HG03460 (cell line): Measurements from ENCODE around the gene XAGE2.
"Not testable (repeated sequence)": the region's sequence is repeated elsewhere in the genome, so short reads cannot be mapped to it uniquely, and the experiment has no call there.

ENCODE experiments used
- ATAC-seq: cut with Tn5 transposase; IDR thresholded peaks from one replicate; pipeline ENCODE4 v1.9.1; 2021; ENCODE audit not compliant: unreplicated experiment

The XAGE2 gene, protein sequence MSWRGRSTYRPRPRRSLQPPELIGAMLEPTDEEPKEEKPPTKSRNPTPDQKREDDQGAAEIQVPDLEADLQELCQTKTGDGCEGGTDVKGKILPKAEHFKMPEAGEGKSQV

DNA sequence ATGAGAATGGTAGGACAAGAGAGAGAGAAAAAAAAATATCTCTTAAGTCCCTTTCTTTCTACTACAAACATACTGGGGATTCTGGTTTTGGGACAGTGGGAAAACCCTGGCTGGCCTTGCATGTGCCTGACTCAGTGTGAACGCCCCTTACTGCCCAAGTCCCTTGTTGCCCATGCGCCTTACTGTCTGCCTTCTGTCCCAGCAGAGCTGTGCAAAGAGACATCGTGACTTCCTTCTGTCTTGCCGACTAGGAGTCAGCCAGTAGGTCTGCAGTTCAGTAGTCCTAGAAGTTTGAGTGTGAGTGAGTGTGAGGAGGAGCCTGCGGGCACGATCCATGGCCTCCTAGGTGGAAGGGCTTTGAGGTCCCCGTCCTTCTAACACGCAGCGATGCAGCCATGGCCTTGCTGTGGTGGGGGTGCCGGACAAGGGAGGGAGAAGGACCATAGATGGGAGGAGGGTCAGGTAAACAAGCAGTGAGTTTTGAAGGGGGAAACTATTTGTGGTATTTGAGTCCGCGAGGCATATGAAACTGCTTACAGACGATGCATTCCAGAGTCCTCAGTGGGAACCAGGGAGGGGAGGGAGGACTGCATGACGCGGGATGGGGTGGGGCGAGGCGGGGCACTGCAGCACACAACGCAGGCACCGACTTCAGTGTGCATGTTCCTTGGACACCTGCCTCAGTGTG is at the start of gene XAGE2:
Gene XAGE2 (plus strand): TSS at position 654 of the 688 bp plus-strand sequence. CDS start 994 bp downstream, outside the sequence.
- ATAC-seq = no peak

DNA sequence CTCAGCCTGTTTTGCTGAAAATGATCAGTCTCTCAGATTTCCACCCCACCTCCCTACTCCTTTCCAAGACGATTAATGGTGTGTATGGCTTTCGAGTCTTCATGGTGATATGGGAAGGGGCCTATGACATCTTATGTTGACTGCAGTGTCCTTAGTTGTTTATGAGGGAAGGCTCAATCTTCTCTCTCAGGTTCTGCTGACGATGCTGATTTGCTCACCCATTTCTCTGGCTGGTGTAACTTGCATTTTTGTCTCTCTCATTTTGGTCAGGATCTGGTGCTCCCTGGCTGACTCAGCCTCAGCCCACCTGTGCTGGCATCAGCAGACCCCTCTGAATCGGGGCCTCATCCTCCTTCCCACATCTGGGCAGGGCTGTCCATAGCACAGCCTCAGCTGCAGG is 31.4 kb upstream of the XAGE2 start:
- ATAC-seq = no peak

DNA sequence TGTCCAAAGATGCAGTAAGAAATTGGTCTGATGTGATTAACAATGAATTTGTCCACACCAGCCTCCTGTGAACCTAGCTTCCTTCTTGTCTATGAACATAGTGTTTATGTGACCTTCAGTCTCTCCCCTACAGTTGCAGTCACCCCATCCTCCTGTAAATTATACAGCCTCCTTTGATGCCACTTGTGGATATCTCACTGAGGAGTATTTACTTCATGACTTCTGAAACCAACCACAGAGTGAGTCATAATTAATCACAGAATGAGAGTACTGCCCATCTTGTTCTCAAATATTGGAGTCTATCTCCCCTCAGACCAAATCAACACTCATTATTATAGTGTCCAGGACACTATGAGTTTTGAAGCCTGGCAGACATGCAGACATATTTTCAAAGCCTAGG is 27.3 kb upstream of the XAGE2 start:
- no peak for ATAC-seq

DNA sequence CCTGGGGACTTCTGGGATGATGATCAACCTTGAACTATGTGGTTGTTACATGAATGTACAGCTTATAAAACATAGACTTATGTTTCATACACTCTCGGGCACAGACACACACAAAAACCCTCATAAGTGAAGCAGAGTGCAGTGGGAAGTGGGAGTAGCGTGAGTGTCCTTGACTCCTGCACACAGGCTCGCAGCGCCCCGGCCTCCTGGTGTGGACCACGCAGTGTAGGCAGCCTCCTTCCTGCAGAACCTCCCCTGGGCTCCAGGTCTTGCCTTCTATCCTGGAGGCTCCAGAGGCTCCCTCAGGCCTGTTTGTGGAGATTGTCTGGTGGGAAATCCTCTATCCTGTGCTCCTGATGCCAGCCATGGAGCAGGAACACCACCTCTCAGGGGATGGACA is 25.7 kb upstream of the XAGE2 start:
- ATAC-seq = not testable (repeated sequence)

DNA sequence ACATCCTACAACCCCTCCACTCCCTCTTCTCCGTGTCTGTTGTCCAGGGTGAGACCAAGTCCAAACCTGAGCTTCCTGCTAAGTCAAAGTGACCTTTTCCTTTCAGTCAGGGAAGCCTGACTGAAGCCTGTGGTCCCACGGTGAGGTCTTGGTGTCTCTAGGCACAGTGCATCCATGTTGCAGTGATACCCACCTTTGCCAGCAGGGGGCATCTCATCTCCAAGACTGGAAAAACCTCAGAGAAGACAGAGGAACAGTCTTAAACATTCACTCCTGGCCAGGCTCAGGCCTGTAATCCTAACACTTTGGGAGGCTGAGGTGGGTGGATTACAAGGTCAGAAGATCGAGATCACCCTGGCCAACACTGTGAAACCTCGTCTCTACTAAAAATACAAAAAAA is 23.4 kb upstream of the XAGE2 start:
- not testable (repeated sequence) for ATAC-seq

DNA sequence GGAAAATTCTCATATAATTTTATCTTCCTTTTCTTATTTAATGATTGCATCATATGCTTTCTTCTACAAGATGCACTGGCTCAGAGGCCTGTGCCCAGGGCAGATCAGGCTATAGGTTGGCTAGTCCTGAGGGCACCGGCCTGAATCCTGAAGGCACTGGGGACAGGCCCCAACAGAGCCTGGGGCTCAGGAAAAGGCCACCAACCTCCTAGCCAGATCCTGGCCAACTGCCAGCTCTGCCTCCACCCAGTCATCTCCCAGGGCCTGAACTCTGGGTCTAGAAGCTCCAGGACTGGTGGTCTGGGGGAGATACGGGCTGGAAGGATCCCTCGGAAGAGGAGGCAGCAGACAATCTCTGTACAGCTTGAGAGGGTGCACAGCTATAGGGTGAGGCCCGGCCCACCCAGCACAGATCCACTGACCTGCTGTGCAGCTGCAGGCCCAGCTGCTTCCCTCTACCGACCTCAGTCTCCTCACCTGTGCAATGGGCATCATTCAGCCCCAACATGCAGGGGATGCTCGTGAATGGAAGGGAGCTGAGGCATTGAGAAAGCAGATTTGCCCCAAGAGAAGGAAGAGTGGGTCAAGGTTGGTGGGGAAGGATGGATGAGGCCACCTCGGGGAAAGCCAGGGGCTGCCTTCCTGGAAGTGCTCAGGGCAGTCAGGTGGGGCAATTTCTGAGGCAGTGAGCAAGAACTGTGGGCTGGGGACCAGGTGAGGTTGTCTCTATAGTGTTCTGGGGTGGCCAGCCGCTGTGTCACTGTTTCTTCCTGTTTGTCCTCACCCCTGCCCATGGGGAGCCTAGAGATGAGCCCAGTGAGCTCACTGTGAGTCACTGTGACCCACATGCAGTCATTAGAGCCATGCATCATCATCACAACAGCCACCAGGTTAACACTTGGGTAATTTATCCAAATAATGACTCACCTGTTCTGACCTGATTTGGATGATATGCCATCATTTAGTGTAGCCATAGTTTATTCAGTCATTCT is 22.4 kb upstream of the XAGE2 start:
- no peak for ATAC-seq

DNA sequence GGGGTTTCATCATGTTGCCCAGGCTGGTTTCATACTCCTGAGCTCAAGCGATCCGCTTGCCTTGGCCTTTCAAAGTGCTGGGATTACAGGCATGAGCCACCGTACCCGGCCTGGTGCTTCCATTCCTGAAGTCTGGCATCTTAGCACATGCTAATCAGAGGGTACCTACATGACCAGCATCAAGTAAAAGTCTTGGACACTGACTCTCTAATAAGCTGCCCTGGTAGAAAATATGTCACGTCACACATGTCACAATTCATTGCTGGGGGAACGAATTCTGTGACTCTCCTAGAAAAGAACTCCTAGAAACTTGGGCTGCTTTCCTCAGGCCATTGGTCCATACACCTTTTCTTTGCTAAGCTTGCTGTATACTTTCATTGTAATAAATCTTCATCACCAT is 19.1 kb upstream of the XAGE2 start:
- ATAC-seq = no peak

DNA sequence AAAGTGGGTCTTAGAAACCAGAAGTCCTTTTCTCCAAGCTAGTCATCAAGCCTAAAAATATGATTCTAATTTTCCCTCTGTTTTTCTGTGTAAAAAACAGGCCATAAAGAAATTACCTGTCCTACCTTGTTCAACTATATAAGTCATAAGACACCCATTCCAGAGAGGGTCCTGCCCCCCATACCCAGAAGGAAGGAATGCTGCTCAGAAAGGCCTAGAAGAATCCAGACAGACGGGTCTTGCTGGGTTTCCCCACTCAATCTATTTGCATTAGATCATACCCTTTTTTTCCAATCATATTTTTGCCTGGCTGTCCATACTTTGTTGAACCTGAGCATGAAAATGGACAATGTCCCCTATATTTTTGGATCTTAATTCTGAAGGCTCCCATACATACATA is 16.3 kb upstream of the XAGE2 start:
- ATAC-seq = no peak

DNA sequence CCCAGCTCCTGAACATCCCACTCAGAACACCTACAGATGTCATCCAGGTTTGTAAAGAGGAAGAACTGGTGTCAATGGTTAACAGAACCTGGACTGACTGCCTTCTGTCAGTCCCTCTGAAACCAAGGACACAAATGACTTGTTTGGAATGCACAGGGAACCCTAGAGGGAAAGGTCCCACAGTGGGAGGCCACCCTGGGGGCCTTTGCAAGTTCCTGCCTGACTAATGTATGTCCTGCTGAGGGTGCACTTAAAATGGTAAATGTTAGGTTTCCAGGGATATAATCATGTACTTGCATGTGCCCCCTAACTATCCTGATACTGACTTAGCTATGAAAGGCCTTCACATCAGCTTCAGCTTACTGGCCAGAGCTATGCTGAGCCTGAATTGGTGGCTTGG is 15.0 kb upstream of the XAGE2 start:
- ATAC-seq = no peak

DNA sequence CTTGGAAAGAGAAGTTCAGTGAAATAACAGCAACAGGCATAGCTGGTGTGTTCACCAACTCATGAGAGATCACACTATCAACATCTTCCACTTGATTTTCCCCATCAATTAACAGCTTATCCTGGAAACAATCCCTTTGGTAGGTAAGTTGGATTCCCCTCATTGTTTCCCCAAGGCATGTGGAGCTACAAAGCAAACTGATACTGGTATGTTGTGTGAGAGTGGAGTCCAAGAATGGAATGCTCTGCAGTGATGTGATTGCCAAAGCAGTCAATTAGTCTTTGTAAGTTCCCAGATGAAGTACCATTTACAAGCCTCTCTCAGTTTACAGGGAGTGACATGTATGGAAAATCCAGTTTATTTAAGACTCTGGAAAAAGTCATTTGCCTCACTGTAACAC is 13.7 kb upstream of the XAGE2 start:
- ATAC-seq = no peak

DNA sequence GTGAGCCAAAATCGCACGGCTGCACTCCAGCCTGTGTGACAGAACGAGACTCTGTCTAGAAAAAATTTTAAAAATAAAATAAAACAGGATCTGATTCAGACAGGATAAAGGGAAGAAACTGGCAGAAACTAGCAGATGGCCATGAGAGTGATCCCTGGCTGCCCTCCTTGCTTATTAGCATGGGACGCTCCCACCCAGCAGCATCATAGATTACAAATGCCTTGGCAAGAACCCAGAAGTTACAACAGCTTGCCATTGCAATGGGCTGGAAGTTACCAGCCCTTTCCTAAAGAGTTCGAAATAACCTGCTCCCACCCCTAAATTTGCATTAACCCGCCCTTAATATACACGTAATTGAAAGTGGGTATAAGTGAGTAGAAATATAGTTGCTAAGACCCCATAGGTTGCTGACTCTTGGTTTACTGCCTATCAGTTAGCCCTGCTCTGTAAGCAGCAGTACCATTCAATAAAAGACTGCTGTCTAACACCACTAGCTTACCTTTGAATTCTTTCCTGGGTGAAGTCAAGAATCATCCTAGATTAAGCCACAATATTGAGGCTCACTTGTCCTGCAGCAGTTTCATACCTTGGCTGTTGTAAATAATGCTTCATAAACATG is 9.1 kb upstream of the XAGE2 start:
- no peak for ATAC-seq

DNA sequence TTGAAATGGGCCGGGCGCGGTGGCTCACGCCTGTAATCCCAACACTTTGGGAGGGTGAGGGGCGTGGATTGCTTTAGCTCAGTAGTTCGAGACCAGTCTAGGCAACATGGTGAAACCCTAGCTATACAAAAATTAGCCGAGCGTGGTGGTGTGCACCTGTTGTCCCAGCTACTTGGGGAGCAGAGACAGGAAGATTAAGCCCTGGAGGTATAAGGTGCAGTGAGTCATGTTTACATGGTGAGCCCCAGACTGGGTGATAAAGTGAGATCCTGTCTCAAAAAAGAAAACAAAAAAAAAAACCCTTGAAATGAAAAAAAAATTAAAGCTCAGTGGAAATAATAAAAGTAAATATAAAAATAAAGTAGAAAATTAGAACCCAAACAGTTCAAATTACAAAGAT is 6.9 kb upstream of the XAGE2 start:
- ATAC-seq = no peak

DNA sequence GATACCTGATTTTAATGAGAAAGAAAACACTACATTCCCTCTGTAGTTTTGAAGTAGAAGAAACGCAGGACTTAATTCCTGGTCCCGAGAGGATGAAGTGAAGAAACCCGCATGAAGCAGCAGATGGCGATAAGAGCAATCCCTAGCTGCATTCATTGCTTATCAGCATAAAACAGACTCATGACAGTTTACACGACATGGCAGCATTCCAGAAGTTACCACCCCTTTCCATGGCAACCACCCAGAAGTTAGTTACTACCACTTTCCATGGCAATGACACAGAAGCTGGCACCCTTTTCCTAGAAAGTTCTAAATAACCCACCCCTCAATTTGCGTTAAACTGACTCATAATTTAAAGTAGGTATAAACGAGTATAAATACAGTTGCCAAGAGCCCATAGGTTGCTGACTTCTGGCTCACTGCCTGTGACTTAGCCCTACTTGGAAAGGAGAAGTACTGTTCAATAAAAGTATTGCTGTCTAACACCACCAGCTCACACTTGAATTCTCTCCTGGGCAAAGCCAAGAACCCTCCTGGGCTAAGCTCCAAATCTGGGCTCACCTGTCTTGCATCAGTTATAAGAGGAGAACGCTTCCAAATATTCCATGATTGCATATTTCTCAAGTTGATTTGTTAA is 5.5 kb upstream of the XAGE2 start:
- ATAC-seq = no peak

DNA sequence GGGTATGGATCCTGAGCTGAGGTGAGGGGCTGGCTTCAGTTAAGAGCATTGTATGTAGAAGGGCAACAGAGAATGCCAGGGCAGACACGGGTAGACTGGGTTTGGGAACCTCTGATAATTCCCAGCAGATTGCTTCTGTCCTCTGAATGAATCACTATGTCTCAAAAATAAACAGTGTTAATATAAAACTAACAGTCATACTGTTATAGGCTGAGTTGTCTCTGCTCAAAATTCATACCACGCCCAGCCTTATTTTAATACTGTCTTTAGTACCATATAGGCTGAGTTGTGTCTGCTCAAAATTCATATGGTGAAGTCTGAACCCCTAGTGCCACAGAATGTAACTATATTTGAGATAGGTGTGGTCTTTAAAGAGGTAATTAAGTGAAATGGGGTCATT is 10.0 kb downstream of the XAGE2 start:
- ATAC-seq = no peak

DNA sequence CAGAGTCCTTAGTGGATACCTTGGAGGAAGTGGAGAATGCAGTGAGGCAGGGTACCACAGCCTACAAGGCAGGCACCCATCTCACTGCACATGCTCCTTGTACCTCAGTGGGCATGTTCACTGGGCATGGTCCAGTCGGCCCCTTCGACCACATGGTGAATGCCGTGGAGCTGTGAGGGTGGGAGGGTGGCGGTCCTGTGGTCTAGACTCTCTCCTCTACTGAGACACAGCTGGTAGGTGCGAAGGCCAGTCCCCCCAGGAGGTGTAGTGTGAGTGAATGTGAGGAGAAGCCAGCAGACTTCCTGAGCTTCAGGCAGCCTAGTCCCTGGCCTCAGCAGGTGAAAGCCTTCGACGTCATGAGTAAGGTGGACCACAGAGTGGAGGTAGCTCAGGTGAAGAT is 12.2 kb downstream of the XAGE2 start:
- ATAC-seq = no peak

DNA sequence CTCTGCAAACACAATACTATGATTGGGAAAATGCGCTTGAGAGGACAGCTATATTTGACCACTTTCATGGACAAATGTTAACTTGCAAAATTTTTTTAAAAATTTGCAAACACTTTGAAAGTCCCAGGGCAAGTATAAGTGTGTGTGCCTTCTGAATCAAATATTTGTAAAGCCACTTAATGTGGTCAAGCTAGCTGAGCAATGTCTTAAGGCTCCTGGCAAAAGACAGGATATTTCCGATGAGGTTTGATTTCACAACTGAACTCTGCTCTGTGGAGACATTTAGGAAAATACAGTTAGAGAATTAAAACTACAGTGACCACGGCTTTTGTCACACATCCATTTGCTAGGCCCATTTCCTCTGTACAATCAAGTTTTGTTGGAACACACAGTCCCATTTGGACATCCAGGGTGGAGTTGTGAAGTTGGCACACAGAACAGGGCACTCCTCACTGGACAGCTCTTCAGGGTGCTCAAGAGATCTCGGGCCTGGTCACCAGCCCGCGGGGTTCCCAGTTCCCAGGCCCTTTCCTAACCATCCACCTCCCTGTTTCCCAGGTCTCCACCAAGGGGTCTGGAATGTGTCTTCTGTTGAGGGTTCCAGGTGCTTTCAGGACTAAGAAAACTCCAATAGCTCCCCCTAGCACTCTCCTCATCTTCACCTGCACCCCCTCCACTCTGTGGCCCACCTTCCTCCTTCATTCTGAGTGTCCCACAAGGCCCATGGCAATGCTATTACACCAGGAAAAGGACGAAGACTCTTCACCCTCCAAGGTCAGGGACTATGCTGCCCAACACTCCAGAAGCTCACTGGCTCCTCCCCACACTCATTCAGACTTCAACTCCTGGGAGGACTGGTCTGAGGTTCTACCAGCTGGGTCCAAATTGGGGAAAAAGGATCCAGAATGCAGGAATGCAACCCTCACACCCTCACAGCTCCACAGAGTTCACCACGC is 41.9 kb downstream of the XAGE2 start:
- ATAC-seq = no peak

DNA sequence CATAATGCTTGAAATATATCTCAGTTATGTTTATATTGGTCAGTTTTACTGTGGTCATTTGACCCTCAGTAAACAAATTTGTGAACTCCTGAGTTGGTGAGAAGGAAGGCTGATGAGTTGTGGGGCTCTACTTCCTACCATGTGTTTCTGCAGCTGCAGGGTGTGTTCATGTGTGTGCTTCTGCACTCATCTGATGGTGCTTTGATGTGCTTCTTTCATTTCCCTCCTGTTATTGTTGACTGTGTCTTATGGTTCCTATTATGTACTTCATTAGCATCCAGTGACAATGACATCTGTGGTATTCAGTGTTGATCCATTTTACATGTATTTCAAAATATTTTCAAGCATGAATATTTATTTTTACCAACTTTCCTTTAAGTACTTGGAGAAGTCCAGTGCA is 46.5 kb downstream of the XAGE2 start:
- ATAC-seq = no peak

DNA sequence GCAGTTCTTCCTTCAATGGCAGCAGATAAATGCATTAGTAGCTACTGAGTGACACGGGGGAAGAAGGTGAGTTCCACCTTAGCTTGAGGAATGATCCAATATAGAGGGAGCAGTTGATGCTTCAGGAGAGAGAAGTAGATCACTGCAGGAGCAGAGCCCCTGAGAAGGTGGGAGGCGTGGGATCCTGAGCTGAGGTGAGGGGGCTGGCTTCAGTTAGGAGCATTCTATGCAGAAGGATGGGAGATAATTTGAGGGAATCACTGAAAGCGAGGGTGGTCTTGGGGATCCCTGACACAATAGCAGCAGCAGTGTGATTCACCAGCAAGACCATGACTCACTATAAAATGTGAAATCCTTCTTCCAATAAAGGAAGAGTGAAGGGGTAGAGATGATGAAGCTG is 48.0 kb downstream of the XAGE2 start:
- no peak for ATAC-seq

DNA sequence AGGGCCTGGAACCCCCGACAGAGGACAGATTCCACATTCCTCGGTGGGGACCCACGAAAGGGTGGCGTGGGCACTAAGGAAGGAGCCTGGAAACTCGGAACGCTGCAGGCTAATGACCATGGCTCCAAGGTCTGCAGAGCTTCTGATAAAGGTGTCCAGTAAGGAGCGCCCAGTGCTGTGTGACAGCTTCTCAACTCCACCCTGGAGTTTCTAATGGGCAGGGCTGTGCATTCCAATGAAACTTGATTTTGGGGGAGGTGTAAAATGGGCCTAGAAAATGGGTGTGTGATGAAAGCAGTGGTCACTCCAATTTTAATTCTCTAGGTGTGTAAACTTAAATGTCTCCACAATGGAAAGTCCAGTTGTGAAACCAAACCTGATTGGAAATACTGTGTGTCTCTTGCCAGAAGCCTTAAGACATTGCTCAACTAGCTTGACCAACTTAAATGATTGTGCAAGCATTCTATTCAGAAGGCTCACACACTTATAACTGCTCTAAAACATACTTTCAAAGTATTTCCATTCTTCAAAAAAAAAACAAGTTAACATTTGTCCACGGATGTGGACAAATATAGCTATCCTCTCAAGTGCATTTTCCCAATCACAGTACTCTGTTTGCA is 52.1 kb downstream of the XAGE2 start:
- no peak for ATAC-seq

DNA sequence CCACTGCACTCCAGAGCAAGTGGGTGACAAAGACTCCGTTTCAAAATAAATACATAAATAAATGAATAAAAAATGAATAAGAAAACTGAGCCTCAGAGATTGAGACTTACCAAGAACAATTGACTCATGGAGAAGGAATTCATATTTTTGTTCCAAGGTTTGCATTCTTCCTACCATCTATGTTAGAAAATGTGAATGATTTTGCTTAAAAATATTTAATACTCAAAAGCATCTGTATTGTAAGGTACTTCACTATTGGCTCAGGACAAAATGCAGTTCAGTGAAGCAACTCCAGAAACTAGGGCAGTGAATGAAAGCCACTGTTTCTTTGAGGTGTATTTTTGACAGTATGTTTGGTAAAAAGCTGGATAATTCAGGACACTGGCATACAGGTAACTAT is 54.1 kb downstream of the XAGE2 start:
- no peak for ATAC-seq
